ENCODE results near the gene DHRS12.
A peak's percentile ranks its signal among the peaks of the same experiment; 100 is the strongest.

Gene DHRS12, protein sequence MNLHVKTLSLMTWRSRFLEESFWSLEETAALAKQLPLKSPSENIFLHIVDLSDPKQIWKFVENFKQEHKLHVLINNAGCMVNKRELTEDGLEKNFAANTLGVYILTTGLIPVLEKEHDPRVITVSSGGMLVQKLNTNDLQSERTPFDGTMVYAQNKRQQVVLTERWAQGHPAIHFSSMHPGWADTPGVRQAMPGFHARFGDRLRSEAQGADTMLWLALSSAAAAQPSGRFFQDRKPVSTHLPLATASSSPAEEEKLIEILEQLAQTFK

DNA sequence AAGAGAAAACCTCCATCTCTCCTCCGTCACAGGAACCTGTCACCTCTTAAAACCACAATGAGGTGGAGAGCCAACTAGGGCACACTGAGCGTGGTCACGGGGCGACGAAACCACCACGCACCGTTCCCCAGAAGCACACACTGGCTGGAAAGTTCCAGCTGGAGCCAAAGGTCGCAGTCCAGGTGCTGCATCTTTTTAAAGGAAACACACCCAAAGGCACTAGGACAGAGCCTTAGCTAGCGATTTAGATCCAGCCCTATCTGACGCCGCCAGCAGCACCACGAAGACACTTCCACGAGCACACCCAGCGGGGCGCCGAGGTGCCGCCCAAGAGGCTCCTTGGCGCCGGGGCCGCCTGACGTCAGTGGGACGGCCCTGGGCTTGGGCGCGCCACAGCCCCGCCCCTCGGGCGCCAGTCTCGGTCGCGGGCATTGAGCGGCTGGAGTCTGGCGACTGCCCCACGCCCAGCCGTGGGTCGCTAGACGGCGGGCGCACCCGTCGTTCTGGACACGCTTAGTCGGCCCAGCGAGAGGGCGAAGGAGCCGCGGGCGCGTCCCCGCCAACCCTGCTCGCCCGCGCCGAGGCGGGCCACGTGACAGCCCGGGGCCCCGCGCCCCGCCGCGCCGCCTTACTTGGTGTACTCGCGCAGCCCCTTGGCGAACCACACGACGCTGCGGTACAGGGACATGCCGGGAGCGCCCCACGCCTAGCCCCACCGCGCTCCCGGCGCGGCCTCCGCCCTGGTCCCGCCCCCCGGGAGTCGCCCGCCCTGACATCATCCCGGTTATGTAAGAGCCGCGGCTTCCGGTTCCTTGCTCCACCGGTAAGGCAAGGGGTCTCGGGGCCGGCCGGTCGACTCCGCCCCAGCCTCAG, at the start of gene DHRS12:
Gene DHRS12 (minus strand): TSS at position 742 of the 873 bp plus-strand sequence. CDS start 4,504 bp downstream, outside the sequence.
- DNase-seq (ENCODE audit: low read depth in 4 of 4, low spot score in 1 of 4), result peak; percentile 52 to 77 (median 67)

DNA sequence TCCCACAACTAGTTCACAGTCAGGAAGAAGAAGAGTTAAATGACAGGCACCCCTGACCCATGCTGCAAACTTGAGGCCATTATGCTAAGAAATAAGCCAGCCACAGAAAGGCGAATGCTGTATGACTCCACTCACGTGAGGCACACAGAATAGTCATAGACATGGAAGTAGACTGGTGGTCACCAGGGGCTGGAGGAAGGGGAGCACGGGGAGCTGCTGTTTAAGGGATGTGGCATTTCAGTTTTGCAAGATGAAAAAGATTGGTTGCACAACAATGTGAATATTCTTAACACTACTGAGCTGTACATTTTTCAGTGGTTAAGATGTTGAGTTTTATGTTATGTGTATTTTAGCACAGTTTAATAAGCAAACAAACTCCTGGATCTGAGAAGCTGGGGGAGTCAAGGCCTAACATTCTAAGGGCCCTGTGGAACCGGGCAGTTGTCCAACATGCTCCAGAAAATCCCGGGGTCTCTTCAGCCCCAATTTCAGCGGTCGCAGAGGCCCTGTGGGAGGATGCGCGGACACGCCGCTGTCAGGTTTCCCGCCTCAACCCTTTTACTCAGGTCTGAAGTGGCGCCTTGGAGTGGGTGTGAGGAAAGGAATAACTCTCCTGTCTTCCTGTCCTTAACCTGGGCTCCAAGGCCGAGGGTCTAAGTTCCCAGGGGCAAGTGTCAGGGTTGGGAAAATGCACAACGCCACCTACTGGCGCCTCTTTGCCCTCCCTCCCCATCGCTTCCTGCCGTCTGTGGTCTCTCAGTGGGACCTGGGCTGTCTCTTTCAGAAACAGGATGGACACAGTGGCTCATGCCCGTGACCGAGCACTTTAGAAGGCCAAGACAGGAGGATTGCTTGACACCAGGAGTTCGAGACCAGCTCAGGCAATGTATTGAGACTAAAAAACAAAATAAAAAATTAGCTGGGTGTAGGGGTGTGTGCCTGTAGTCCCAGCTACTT, 45.5 kb upstream of the DHRS12 start:
- DNase-seq (ENCODE audit: low read depth in 4 of 4, low spot score in 1 of 4), result no peak

DNA sequence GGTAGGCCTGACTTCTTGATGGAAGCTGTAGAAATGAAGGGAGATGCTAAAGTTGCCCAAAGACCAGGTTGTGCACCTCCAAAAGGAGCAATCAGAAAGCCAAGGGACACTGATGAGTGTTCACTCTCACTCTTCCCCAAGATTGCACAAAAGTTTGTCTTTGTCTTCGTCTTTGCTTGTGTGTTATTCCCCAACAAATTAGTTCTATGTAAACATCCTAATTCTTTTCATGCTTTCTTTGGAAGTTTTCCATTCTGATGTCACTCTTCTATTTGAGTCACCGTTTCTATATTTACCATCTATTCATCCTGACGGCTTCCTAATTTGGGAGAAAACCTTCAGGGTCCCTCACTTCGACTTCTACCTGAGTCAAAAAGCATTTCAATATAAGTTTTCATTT, 44.7 kb upstream of the DHRS12 start:
- DNase-seq (ENCODE audit: low read depth in 4 of 4, low spot score in 1 of 4), result no peak

DNA sequence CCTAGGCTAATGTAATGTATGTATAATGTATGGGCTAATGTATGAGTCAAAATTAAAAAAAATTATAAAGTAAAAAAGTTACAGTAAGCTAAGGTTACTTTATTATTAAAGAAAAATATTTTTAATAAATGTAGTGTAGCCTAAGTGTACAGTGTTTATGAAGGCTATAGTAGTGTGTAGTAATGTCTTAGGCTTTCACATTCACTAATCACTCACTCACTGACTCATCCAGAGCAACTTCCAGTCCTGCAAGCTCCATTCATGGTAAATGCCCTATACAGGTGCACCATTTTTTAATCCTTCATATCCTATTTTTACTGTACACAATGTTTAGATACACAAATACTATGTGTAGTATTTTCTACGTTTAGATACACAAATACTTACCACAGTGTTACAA, 42.8 kb upstream of the DHRS12 start:
- DNase-seq (ENCODE audit: low read depth in 4 of 4, low spot score in 1 of 4), result no peak

DNA sequence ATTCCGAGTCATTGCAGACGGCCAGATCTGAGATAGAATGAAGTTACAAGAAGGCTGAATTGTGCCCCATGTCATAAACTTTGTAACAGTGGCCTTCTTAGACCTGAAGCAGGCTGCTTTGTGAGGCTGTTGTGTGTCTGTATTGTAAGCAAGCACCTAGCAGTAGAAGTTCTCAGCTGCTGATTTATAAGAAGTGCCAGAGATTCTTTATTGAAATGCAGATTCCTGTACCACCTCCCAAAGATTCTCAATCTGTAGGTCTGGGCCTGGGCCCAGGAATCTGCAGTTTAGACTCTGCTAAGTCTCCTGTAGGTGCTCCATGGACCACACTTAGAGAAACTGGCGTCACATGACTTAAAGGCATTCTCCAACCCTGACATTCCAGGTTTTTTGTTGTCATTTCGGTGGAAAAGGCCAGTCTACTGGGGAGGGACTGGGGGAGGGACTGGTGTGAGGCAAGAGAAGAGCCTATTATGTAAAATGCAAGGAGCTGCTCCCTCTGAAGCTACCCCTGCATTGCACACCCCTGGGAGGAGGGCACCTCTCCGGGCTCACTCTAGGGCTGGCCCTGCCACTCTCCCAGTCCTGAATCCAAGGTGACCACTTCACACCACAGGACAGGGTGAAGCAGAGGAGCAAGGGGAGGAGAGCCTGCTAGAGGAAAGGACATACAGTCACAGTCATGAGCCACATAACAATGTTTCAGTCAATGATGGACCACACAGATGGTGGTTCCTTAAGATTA, 41.8 kb upstream of the DHRS12 start:
- DNase-seq (ENCODE audit: low read depth in 4 of 4, low spot score in 1 of 4), result no peak

DNA sequence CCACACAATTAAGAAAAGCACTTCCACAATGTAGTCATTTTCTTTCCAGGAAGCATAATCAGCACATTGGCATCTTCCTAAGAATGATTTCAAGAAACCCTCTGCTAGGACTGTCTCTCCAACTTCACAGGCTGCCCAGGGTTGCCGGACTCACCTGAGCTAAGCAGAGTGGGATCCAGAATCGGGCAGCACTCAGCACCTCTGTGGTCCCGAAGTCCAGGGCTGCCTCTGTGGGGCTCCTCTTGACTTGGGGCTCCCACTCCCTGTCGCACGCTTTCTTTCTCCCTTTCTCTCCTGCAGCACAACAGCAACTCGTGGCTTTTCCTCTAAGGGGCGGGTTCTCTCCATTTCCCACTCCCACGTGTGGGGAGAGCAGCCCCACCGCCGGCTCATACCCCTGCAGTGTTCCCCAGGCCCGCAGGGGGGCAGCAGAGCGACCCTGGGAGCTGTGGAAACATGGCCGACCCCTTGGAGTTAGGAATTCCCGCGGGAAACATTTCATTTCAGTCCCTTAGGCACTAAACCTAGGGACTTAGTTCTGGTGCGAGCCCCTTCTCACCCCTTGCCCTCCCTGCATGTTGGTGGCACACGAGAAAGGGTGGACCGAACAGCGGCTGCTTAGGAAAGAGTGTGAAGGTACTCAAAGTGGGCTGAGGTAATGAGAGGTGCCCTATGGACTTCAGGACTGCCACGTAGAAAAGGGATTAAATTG, 41.1 kb upstream of the DHRS12 start, which contains the start of gene TMEM272:
Gene TMEM272 (minus strand): TSS at position 316 of the 712 bp plus-strand sequence. CDS start 6,647 bp downstream, outside the sequence.
- peak in 2 of 4 experiments; percentile 42 to 48 for DNase-seq (ENCODE audit: low read depth in 4 of 4, low spot score in 1 of 4)

DNA sequence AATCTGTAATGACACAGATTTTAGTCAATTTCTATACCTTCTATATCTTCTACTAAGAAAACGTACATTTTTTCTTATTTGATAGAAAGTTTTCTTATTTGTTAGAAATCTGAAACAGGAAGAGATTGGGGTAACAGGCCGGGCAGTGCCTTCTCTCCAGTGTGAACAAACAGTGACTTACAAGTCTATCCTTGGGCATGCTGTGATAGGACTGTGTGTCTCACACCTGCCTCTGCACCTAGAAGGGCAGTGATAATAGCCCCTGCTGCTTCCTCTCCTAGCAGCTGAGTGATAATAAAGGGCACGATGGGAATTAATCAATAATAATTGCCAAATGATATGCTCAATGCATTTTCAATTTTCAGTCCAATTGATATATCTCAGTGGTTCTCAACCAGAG, 39.6 kb upstream of the DHRS12 start:
- DNase-seq (ENCODE audit: low read depth in 4 of 4, low spot score in 1 of 4), result no peak

DNA sequence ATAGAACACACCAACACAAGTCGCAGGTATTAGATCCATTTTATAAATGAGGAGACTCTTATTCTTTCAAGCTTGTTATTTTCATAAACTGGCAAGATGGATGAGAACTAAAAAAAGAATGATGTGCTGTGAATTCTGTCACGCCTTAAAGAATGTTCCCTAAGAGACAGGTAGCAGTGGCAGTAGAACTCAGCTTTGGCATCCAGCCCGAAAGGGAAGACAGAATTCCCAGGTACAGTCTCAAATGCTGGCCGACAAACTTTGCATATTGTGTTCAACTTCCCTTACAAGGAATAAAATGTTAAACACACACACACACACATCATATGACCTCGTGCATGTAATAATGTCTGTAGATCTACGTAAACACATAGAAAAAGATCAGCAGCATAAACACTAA, 37.8 kb upstream of the DHRS12 start:
- DNase-seq (ENCODE audit: low read depth in 4 of 4, low spot score in 1 of 4), result no peak

DNA sequence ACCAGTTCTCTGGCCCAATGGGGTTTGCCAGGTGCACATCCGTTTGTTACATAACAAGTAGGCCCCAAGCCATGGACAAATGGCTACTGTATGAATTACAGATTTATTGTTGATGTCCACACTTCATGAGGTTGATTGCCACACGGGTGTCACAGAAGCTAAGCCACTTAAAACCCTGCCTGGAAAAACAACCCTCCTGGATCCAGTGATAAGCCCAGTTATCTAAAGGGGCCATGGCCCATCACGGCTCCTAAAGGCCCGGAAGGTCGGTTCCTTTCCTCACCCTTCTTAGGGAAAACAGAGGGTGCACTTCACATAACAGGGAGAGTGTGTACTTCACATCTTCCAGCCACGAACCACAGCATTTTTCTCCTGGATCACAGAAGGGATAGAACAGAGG, 37.0 kb upstream of the DHRS12 start:
- DNase-seq (ENCODE audit: low read depth in 4 of 4, low spot score in 1 of 4), result no peak

DNA sequence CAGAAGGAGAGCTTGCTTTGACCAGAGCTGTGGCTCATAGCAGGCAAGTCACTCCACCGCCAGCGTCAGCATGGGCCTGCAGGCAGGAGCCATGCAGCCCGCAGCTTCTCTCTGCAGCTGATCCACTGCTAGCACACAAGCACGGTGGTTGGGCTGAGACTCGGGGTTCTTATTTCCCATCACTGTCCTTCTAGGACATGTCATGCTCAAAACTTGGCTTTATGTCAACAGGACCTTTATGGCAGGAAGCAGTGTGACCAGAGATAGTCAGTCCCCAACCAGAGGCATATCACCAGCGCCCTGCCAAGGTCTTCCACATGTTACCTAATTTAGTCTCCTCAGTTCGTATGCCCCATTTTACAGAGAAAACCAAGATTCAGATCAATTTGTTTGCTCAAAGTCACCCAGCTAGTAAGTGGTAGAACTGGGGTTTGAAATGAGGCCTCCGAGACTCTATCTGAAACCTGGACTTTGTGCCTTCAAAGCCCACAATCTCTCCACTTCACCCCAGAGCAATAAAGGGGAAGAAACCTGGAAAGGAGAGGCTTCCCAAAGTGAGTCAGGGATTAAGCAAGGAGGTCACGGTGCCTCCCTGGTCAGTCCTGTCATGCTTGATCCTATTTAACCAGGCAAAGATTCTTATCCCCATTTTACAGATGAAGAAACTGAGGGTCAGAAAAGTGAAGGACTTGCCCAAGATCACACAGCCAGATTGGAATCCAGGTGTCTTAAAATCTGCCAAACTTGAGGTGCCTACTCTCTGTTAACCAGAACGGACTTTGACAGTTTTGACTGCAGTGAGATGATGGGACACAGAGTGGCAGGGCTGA, 36.0 kb upstream of the DHRS12 start:
- no peak for DNase-seq (ENCODE audit: low read depth in 4 of 4, low spot score in 1 of 4)

DNA sequence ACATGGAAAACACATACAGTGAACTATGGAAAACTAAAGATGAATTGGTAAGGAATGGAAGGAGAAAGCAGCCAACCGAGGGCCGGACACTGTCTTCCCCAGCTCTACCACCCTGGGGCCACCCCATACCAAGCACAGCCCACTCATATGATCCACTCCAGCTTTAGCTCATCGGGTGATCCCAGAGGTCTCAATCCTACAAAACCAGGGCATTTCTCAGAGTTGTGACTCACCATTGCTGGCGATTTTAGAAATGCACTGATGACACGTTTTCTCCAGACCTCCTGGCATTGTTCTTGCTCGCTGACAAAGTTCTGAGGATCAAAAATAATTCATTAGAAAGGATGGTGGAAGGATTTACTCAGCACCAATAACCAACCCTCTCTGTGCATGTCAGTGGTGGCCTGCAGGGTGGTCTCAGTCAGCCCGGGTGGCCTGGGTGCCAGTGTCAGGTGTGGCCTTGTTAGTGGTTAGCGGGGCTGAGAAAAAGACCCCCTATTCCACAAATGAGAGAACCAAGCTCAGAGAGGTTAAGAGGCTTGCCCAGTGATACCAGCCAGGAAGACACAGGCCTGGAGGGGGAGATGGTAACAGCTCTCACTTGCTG, 34.4 kb upstream of the DHRS12 start:
- no peak for DNase-seq (ENCODE audit: low read depth in 4 of 4, low spot score in 1 of 4)

DNA sequence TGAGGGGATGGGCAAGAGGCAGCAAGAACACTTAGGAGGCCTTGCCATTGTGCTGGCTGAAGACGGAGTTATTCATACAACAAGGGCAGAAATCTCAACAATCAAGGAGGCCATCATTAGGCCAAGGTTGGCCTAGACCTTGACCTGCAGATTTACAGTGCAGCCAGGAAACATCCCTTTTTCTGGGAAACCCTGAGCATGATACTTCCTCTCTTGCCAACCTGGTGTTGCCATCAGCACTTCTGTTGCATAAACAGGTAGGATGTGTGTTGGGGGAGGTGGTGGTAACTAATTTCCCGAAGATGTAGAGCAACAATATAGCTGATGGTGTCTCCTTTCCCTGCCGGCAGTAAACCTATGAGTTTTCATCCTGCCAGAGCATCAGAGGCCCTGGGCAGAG, 33.1 kb upstream of the DHRS12 start:
- no peak for DNase-seq (ENCODE audit: low read depth in 4 of 4, low spot score in 1 of 4)

DNA sequence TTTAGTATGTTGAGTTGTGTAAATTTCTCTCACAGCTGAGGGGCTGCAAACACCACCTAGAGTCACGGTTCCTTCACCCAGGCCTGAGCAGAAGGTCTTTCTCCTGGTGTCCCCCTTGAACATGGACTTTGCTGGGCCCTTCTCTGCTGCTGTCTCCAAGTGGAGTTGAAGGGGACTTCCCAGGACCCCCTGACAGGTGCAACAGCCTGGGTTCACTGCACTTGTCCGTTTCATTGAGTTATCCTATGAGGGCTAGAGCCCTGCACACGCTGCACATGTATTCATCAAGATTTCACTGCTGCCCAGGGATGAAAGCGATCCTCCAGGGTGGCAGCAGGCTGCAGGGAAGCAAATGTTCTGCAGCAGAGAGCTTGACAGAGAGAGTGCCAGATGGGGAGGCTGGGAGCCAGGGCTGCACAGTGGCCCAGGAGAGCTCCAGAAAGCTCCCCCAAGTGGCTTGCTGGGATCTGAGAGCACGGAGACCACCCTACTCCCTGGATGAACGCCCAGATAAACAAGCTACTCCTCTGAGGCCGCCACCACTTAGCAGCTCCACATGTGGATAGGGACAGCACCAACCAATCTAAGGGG, 30.7 kb upstream of the DHRS12 start:
- DNase-seq (ENCODE audit: low read depth in 4 of 4, low spot score in 1 of 4), result no peak

DNA sequence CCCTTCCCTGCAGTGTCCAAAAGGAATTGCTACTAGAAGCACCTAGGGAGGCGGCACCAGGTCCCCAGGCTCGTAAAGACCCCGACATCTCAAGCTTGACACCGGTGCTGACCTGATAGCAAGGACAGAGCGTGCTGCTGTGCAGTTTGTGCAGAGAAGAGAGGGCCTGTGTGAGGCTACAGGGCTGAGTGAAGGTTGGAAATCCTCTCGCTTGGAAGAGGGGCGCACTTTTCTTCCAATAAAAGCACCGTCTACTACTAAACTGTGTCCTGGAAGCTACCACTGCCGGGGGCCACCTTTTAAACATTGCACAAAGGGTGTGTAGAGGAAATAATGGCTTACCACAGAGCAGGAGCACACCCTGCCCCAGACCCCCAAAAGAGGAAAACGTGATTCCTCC, 30.0 kb upstream of the DHRS12 start:
- DNase-seq (ENCODE audit: low read depth in 4 of 4, low spot score in 1 of 4), result no peak

DNA sequence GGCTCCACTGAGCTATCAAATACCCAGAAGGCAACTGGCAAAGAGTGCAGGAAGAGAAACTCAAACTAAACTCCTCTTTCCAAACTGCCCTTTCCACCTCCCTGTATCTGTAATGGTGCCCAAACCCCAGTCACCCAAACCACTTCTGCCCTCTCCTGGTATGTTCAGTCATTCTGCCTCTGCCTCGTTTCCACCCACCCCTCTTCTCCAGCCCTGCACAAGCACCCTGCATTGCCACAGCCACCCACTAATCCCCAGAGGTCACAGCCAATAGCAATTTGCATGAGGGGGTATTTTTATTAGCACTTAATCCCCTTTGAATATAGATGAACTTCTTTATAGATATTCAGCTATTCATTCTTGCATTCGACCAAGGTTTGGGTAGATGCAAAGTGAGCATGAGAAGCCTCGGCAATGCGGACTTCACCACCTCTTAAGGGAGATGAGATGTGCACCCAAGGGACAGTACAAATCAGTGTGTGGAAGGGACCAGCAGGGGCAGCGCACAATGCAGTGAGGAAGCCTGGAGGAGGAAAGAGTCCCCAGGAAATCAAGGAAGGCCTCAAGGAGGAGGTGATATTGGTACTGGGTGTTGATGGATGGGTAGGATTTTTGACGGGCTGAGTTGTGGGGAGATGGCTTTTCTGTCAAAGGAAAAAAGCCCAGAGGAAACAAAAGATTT, 28.6 kb upstream of the DHRS12 start:
- no peak for DNase-seq (ENCODE audit: low read depth in 4 of 4, low spot score in 1 of 4)

DNA sequence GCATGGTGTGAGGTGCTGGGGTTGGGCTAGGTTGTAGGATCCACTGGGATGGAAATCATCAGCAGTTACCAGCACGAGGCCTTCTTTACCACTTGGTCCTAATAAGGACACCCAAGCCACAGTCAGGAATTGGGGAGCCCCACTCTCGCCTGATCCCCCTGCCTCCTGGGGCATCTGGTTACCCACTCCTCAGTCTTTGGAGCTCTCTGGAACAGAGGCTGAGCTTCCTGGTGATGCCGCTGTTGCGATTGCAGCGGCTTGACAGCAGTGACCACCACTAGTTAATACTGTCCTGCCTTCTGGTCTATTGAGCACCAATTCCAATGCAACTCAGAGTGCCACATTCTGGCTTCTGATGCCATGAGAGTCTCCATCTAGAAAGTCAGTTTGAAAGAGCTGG, 27.6 kb upstream of the DHRS12 start:
- no peak for DNase-seq (ENCODE audit: low read depth in 4 of 4, low spot score in 1 of 4)

DNA sequence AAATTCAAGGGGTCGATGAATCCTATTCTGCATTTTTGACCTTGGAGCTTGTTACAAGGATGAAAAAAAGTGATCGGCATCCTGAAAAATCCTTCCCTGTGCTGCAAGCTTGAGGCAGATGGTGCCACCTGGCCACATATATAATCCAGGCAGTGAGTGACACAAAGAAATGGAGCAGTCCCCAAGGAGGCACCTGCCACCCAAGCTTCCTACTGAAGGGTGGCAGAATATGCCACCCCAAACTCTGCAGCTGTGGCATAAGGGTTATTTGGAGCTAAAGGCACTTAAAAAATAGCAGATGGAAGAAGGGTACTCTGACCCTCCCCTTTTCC, 25.6 kb upstream of the DHRS12 start:
- DNase-seq (ENCODE audit: low read depth in 4 of 4, low spot score in 1 of 4), result no peak

All from stimulated activated CD4-positive, alpha-beta T cell treated with anti-CD3 and anti-CD28 coated beads, Interleukin-1b, Interleukin-23, amount 100 ng/mL, for 24 hours (primary cell).